Measurements from ENCODE around the gene SIN3B. TPM values are rescaled to one million over a fixed set of nuclear protein-coding genes. Genes with fewer than 3 reads are reported as not detected.

The SIN3B gene
- polyA plus RNA-seq, 2 of the 4 experiments (the other 2 are of a cell fraction) = 12.2 to 21.3 TPM

DNA sequence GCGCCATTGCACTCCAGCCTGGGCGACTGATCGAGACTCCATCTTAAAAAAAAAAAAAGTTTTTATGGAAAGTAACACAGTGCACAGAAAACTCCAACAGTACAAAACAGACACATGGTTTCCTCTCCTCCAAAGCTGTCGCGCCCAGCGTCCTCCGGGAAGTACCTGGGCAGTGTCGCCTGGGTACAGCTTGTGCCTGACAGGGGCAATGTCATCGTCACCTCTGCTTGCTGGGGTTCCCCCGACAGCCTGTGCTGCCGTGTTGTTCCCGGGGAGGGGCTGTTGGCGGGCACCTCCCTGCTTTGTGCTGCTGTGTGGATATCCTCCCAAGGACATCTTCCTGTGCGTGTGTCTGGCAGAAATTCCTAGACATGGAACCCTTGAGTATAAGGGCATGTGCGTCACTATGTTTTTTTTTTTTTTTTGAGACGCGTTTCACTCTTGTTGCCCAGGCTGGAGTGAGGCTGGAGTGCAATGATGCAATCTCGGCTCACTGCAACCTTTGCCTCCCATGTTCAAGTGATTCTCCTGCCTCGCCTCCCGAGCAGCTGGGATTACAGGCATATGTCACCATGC is 57.2 kb downstream of the SIN3B start:
- ChIA-PET CTCF (interaction anchor here (0.7 kb wide), 1 partner anchor 651 kb away, joined by 3 read pairs; no protein-coding TSS in a partner anchor), POLR2A (no interaction called here)
- H3K4me3 ChIP-seq = no peak overlapping the region
- TF ChIP-seq, protein P1, sequence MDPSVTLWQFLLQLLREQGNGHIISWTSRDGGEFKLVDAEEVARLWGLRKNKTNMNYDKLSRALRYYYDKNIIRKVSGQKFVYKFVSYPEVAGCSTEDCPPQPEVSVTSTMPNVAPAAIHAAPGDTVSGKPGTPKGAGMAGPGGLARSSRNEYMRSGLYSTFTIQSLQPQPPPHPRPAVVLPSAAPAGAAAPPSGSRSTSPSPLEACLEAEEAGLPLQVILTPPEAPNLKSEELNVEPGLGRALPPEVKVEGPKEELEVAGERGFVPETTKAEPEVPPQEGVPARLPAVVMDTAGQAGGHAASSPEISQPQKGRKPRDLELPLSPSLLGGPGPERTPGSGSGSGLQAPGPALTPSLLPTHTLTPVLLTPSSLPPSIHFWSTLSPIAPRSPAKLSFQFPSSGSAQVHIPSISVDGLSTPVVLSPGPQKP (IDR thresholded peaks at IDR 0.05; ENCODE audit: low read depth, low read length) = no peak
- TF ChIP-seq KDM5A (IDR thresholded peaks at IDR 0.05) = no peak
- no peak for TF ChIP-seq HEYL (CRISPR knock-in tag; IDR thresholded peaks at IDR 0.05)
- no peak for TF ChIP-seq RAD21 (conservative IDR thresholded peaks at IDR 0.05 in 1 of 2, IDR thresholded peaks at IDR 0.05 in 1 of 2)
- H3K4me2 ChIP-seq = peak overlapping the region; percentile 57
- H3K27ac ChIP-seq = peak overlapping the region; percentile 17 to 69; a peak in 3 of 6 replicates
- DNase-seq (ENCODE audit: low read depth in 1 of 2, low spot score in 1 of 2) = peak in 1 of 2 experiments; percentile 50
- FAIRE-seq = no peak
- ATAC-seq = peak; percentile 42 to 45; a peak in 4 of 6 replicates
- H3K9me3 ChIP-seq = peaks cover 17% of the 10 kb centered on the region
- H3K4me1 ChIP-seq = no peaks in the 10 kb centered on the region
- 57% methylated on average over 20 of the region's 20 CpGs for WGBS (ENCODE audit: missing lambda C conversion rate)

DNA sequence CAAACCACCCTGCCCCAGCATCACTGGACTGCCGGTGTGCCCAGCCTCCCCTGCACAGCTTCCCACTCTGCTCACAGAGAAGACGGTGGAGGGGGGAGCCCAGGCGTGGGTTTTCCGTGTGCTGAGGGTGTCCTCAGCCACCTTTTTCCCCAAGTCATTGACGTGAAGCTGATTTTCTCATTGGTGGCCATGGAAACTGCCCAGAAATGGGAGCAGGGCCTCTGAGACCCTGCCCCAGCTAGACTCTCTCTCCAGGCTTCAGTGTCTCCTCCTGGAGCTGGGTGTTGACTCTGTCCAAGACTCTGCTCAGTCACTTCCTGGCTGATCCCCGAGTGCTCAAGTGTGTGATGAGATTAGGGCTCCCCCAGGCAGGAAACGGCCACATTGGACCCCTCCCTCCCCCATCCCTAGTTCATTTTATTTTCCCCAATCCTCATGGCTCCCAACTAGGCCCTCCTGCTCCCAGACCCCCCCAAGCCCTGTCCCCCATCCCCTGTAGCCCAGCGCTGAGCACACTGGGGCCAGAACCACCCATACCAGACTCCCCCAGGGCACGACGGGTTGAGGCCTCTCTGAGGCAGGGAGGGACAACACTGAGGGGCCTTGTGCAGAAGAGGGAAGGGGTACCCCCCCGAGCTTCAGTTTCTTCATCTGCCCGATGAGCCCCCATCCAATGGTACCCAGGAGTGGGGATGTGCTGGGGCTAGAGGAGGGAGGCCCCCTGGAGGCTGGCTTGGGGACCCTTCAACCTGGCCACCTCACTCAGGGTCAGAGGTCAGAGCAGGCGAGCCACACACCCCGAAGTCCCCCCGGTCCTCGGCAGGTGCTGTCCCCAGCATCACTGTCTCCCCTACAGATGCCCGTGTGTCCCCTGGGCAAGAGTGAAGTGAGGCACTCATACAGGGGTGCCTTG is 58.4 kb downstream of the SIN3B start:
- no peak overlapping the region for H3K4me2 ChIP-seq
- no peak overlapping the region for H3K4me3 ChIP-seq
- H3K4me1 ChIP-seq = no peaks in the 10 kb centered on the region
- ATAC-seq (0 out of 6 replicates have a peak, but pooled peaks of 1 of the 2 experiments have one; percentile 28), DNase-seq (ENCODE audit: low read depth in 1 of 2, low spot score in 1 of 2) (no peak), FAIRE-seq (no peak)
- WGBS (ENCODE audit: missing lambda C conversion rate) = 59% methylated on average over 9 of the region's 17 CpGs
- TF ChIP-seq, protein P2, sequence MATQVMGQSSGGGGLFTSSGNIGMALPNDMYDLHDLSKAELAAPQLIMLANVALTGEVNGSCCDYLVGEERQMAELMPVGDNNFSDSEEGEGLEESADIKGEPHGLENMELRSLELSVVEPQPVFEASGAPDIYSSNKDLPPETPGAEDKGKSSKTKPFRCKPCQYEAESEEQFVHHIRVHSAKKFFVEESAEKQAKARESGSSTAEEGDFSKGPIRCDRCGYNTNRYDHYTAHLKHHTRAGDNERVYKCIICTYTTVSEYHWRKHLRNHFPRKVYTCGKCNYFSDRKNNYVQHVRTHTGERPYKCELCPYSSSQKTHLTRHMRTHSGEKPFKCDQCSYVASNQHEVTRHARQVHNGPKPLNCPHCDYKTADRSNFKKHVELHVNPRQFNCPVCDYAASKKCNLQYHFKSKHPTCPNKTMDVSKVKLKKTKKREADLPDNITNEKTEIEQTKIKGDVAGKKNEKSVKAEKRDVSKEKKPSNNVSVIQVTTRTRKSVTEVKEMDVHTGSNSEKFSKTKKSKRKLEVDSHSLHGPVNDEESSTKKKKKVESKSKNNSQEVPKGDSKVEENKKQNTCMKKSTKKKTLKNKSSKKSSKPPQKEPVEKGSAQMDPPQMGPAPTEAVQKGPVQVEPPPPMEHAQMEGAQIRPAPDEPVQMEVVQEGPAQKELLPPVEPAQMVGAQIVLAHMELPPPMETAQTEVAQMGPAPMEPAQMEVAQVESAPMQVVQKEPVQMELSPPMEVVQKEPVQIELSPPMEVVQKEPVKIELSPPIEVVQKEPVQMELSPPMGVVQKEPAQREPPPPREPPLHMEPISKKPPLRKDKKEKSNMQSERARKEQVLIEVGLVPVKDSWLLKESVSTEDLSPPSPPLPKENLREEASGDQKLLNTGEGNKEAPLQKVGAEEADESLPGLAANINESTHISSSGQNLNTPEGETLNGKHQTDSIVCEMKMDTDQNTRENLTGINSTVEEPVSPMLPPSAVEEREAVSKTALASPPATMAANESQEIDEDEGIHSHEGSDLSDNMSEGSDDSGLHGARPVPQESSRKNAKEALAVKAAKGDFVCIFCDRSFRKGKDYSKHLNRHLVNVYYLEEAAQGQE (IDR thresholded peaks at IDR 0.05) = no peak
- no peak for TF ChIP-seq RARB (CRISPR knock-in tag; IDR thresholded peaks at IDR 0.05)
- no peak for TF ChIP-seq NFE2L2 (conservative IDR thresholded peaks at IDR 0.05; ENCODE audit: low read length)
- no peak for TF ChIP-seq CEBPB (IDR thresholded peaks at IDR 0.05)
- TF ChIP-seq FOXS1 (CRISPR knock-in tag; IDR thresholded peaks at IDR 0.05) = no peak
- TF ChIP-seq POLR2AphosphoS2 (conservative IDR thresholded peaks at IDR 0.05; ENCODE audit: low read length) = no peak
- no peak for TF ChIP-seq HEYL (CRISPR knock-in tag; IDR thresholded peaks at IDR 0.05)
- TF ChIP-seq TFCP2L1 (CRISPR knock-in tag; IDR thresholded peaks at IDR 0.05) = no peak
- no peak for TF ChIP-seq MAZ (IDR thresholded peaks at IDR 0.05; ENCODE audit: borderline replicate concordance, low read depth, low read length)
- TF ChIP-seq KDM5A (IDR thresholded peaks at IDR 0.05) = no peak
- no peak for TF ChIP-seq NPAS2 (CRISPR knock-in tag; IDR thresholded peaks at IDR 0.05; ENCODE audit: borderline replicate concordance)
- no peak for TF ChIP-seq ZSCAN20 (CRISPR knock-in tag; IDR thresholded peaks at IDR 0.05)
- no peak for TF ChIP-seq ZC3H11A (IDR thresholded peaks at IDR 0.05)
- no peak for TF ChIP-seq NR3C1 (IDR thresholded peaks at IDR 0.05)
- no peak for TF ChIP-seq FOSB (CRISPR knock-in tag; IDR thresholded peaks at IDR 0.05)
- no peak for TF ChIP-seq MYC (IDR thresholded peaks at IDR 0.05; ENCODE audit: borderline replicate concordance, low read length)
- no peak for TF ChIP-seq RAD21 (conservative IDR thresholded peaks at IDR 0.05 in 1 of 2, IDR thresholded peaks at IDR 0.05 in 1 of 2)
- TF ChIP-seq, protein P3, sequence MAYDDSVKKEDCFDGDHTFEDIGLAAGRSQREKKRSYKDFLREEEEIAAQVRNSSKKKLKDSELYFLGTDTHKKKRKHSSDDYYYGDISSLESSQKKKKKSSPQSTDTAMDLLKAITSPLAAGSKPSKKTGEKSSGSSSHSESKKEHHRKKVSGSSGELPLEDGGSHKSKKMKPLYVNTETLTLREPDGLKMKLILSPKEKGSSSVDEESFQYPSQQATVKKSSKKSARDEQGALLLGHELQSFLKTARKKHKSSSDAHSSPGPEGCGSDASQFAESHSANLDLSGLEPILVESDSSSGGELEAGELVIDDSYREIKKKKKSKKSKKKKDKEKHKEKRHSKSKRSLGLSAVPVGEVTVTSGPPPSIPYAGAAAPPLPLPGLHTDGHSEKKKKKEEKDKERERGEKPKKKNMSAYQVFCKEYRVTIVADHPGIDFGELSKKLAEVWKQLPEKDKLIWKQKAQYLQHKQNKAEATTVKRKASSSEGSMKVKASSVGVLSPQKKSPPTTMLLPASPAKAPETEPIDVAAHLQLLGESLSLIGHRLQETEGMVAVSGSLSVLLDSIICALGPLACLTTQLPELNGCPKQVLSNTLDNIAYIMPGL (CRISPR knock-in tag; IDR thresholded peaks at IDR 0.05; ENCODE audit: borderline replicate concordance) = no peak
- TF ChIP-seq RCOR1 (IDR thresholded peaks at IDR 0.05; ENCODE audit: low read depth, low read length) = no peak
- TF ChIP-seq CBX2 (IDR thresholded peaks at IDR 0.05; ENCODE audit: borderline replicate concordance, low read depth) = no peak
- POLR2A ChIA-PET = no interaction called here
- peaks cover 6% of the 10 kb centered on the region; the same call in 2 of the 3 replicates for H3K9me3 ChIP-seq
- CTCF ChIA-PET = no interaction called here
- peak overlapping the region; percentile 24 to 40; a peak in 1 of 6 replicates for H3K27ac ChIP-seq
